Suprapubic skin (tissue), 4 donors: ENCODE results near the gene TTC39C. TPM values are rescaled to one million over a fixed set of nuclear protein-coding genes. Genes with fewer than 3 reads are reported as not detected.
A peak's percentile ranks its signal among the peaks of the same experiment; 100 is the strongest.

Source experiments
- DNase-seq, 2 donors: peaks; one replicate each; pipeline ENCODE4 v3.0.0-alpha.2; 2019; ENCODE audit warnings: low spot score in 2 of 2
- H3K27ac ChIP-seq: fragments of 200-600 bp; sonication (generic); one replicate; pipeline ENCODE4 v1.5.1; 2019
- H3K27me3 ChIP-seq: fragments of 200-600 bp; sonication (generic); one replicate; pipeline ENCODE4 v1.5.1; 2019
- H3K36me3 ChIP-seq: fragments of 200-600 bp; sonication (generic); one replicate; pipeline ENCODE4 v1.5.1; 2019
- H3K4me1 ChIP-seq: fragments of 200-600 bp; sonication (generic); one replicate; pipeline ENCODE4 v1.5.1; 2019
- H3K4me3 ChIP-seq: fragments of 200-600 bp; sonication (generic); one replicate; pipeline ENCODE4 v1.5.1; 2019; ENCODE audit warnings: mild to moderate bottlenecking
- H3K9me3 ChIP-seq: fragments of 200-600 bp; sonication (generic); one replicate; pipeline ENCODE4 v1.5.1; 2019
- EP300 ChIP-seq: sonication (generic); formaldehyde crosslinking; IDR thresholded peaks from one replicate; pipeline ENCODE4 v1.6.1; 2017; ENCODE audit warnings: antibody characterized with exemption
- POLR2A ChIP-seq, 2 donors: fragments of 450-650 bp; IDR thresholded peaks; one replicate each; pipeline ENCODE4 v1.6.1; 2017; ENCODE audit warnings: antibody characterized with exemption in 2 of 2, mild to moderate bottlenecking in 2 of 2, moderate library complexity in 2 of 2
- POLR2AphosphoS5 ChIP-seq, 3 donors: sonication (generic); formaldehyde crosslinking; IDR thresholded peaks; one replicate each; pipeline ENCODE4 v1.6.1; 2017; ENCODE audit warnings: antibody characterized with exemption in 3 of 3
- WGBS: methylation state at CpG from one replicate; pipeline ENCODE4 v1.1.5; 2018; 5-methylcytosine and 5-hydroxymethylcytosine counted together
- total RNA-seq, 4 donors: library from RNA; depleted of rRNA; stranded (reverse); fragments of >200 nt; gene quantifications; one replicate each; pipeline ENCODE4 v1.1.0, GENCODE V29; 2016
- TF ChIP-seq, protein P1 (sequence below), 2 donors: fragments of 200-600 bp in 1 of 2; fragments of 450-650 bp in 1 of 2; sonication (generic) in 1 of 2; IDR thresholded peaks; one replicate each; pipeline ENCODE4 v1.5.1; 2016 to 2019; ENCODE audit warnings: antibody characterized with exemption in 2 of 2, mild to moderate bottlenecking in 1 of 2, moderate library complexity in 1 of 2

Gene TTC39C
- total RNA-seq, 4 donors from 2014 or later: 74.9 to 126 (median 86.5) TPM

GRCh38 chr18:24021505-24021904 lies 7.0 kb downstream of the TTC39C start:
- no peak overlapping the region for H3K4me3 ChIP-seq
- no peak for TF ChIP-seq POLR2AphosphoS5 (IDR thresholded peaks at IDR 0.05)
- TF ChIP-seq, protein P1, sequence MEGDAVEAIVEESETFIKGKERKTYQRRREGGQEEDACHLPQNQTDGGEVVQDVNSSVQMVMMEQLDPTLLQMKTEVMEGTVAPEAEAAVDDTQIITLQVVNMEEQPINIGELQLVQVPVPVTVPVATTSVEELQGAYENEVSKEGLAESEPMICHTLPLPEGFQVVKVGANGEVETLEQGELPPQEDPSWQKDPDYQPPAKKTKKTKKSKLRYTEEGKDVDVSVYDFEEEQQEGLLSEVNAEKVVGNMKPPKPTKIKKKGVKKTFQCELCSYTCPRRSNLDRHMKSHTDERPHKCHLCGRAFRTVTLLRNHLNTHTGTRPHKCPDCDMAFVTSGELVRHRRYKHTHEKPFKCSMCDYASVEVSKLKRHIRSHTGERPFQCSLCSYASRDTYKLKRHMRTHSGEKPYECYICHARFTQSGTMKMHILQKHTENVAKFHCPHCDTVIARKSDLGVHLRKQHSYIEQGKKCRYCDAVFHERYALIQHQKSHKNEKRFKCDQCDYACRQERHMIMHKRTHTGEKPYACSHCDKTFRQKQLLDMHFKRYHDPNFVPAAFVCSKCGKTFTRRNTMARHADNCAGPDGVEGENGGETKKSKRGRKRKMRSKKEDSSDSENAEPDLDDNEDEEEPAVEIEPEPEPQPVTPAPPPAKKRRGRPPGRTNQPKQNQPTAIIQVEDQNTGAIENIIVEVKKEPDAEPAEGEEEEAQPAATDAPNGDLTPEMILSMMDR (IDR thresholded peaks at IDR 0.05): no peak
- no peak for TF ChIP-seq POLR2A (IDR thresholded peaks at IDR 0.05)
- TF ChIP-seq EP300: no peak
- H3K27me3 ChIP-seq: no peaks in the 10 kb centered on the region
- no peak overlapping the region for H3K27ac ChIP-seq
- WGBS: 68% methylated on average over 3 of the region's 3 CpGs
- H3K36me3 ChIP-seq: no peaks in the 10 kb centered on the region
- H3K9me3 ChIP-seq: no peaks in the 10 kb centered on the region
- no peak for DNase-seq
- peaks cover 66% of the 10 kb centered on the region for H3K4me1 ChIP-seq

GRCh38 chr18:24022161-24022560 lies 7.6 kb downstream of the TTC39C start:
- H3K4me1 ChIP-seq: peaks cover 65% of the 10 kb centered on the region
- no peaks in the 10 kb centered on the region for H3K9me3 ChIP-seq
- DNase-seq: no peak
- H3K27ac ChIP-seq: peak overlapping the region; percentile 72
- H3K4me3 ChIP-seq: no peak overlapping the region
- no peaks in the 10 kb centered on the region for H3K36me3 ChIP-seq
- WGBS: 54% methylated on average over 3 of the region's 4 CpGs
- TF ChIP-seq EP300: no peak
- TF ChIP-seq, protein P1 (IDR thresholded peaks at IDR 0.05): no peak
- TF ChIP-seq POLR2AphosphoS5 (IDR thresholded peaks at IDR 0.05): no peak
- TF ChIP-seq POLR2A (IDR thresholded peaks at IDR 0.05): no peak
- H3K27me3 ChIP-seq: no peaks in the 10 kb centered on the region

DNA sequence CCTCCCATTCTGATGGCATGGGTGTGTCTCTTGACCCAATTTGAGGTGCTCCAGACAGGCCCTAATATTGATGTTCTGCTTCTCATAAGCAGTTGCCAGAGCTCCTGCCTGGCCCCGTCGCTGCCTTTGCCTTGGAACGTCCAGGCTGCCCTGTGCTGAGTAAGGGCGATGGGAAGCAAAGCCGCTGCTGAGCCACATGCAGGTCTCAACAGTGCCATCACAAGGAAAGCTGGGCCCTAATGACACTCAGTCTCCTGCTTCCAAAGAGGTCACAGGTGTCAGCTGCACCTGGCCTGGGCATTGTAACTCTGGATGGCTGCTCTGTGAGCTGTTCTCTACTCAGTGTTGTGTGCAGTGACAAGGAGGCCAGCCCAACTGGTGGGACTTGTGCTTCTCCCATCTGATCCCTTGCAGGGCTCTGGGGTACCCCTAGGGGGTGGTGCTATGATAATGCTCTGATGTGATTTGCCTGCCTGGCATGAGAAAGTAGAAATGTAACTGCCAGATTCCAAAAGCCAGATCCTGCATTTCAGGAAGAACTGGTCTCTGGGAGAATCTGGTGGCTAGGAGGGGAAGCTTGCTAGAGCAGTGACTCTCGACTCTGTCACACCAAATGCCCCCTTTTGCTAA lies 8.7 kb downstream of the TTC39C start:
- Histone ChIP-seq H3K4me1 (peaks cover 65% of the 10 kb centered on the region), H3K27ac (peak overlapping the region; percentile 72)

DNA sequence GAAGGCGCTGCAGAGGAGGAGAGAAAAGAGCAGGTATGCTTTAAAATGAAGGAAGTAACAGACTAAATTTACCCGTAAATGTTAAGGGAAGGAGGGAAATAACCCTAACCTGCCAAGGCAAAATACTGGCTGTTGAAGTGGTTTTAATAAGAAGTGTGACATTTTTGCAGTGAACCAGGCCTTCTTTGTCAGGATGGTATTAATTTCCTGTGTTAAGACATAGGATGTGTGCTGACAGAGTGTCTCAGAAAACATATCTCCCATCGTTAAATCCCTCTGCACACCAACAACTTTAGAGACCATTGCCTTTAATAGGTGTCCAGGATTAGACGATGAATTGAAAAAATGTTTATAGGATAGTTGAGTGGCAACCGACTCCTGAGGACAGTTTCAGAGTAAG lies 9.9 kb downstream of the TTC39C start:
- Histone ChIP-seq H3K27ac (peak overlapping the region; percentile 92), H3K27me3 (no peaks in the 10 kb centered on the region), H3K4me3 (no peak overlapping the region), H3K36me3 (no peaks in the 10 kb centered on the region), H3K9me3 (no peaks in the 10 kb centered on the region), H3K4me1 (peaks cover 64% of the 10 kb centered on the region)
- WGBS: 80% methylated on average over 5 of the region's 5 CpGs
- no peak for TF ChIP-seq EP300
- TF ChIP-seq, protein P1 (IDR thresholded peaks at IDR 0.05): no peak
- TF ChIP-seq POLR2AphosphoS5 (IDR thresholded peaks at IDR 0.05): no peak
- TF ChIP-seq POLR2A (IDR thresholded peaks at IDR 0.05): no peak
- DNase-seq: no peak

More for the DNA sequence above, 8.7 kb downstream of the TTC39C start:
- DNase-seq: no peak
- TF ChIP-seq, protein P1 (IDR thresholded peaks at IDR 0.05): peak in 1 of 2 donors; percentile 37
- TF ChIP-seq POLR2AphosphoS5 (IDR thresholded peaks at IDR 0.05): peak in 1 of 3 donors; percentile 68
- no peak for TF ChIP-seq EP300
- no peak overlapping the region for H3K4me3 ChIP-seq
- H3K9me3 ChIP-seq: no peaks in the 10 kb centered on the region
- WGBS: 31% methylated on average over 1 of the region's 6 CpGs
- H3K36me3 ChIP-seq: no peaks in the 10 kb centered on the region
- H3K27me3 ChIP-seq: no peaks in the 10 kb centered on the region

DNA sequence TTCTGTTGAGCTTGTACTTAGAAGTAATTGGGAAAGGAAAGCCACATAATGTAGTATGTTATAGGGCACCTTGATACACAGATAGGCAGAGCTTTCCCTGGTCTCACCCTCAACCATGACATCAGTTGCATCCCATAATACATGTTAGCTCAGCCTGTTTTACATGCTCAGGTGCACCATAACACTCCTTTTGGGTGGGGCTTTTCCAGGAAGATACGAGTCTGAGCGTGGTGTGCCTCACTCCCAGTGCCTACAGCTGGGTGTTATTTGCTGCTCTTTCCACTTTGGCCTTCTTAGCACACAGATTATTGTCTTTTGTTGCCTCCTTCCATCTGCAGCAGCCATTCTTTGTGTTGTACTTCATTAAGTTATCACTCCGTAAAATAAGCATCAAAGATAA lies 11.9 kb downstream of the TTC39C start:
- Histone ChIP-seq H3K27me3 (no peaks in the 10 kb centered on the region), H3K9me3 (no peaks in the 10 kb centered on the region), H3K4me1 (peaks cover 57% of the 10 kb centered on the region), H3K27ac (peak overlapping the region; percentile 92), H3K4me3 (no peak overlapping the region), H3K36me3 (no peaks in the 10 kb centered on the region)
- TF ChIP-seq EP300: no peak
- TF ChIP-seq POLR2AphosphoS5 (IDR thresholded peaks at IDR 0.05): peak in 2 of 3 donors; percentile 23 to 62
- WGBS: 67% methylated on average over 3 of the region's 3 CpGs
- DNase-seq: no peak
